IPS-18c (cell line): Measurements from ENCODE around the gene USP37.

ENCODE experiments used
- H3K4me3 ChIP-seq: 2 replicates; pipeline ENCODE4 v1.7.0; 2013; ENCODE audit warnings: low read depth, mild to moderate bottlenecking, low read length, moderate library complexity; ENCODE audit not compliant: insufficient read depth
- H3K9me3 ChIP-seq: one replicate; pipeline ENCODE4 v1.6.1; 2013; ENCODE audit warnings: mild to moderate bottlenecking, low read length, moderate library complexity; ENCODE audit not compliant: control insufficient read depth, insufficient read depth

USP37 gene

DNA sequence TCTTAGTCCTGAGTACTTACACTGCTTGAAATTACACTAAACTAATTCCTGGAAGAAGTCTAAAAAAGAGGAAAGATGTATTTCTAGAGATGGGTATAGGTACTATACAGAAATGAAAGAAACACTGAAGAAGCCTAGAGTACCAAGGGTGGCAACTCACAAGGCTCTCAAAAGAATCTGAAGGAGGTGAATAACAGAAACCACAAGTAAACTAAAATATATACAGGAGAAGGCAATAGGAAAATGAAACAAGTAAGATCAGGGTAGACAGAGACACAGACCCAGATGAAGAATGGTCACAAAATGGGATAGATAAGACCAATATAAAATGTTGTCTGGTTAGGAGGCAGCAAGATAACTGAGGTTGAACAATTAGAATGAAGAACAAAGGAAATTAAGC lies 59.9 kb downstream of the USP37 start:
- no peaks in the 10 kb centered on the region for H3K9me3 ChIP-seq
- no peak overlapping the region for H3K4me3 ChIP-seq

DNA sequence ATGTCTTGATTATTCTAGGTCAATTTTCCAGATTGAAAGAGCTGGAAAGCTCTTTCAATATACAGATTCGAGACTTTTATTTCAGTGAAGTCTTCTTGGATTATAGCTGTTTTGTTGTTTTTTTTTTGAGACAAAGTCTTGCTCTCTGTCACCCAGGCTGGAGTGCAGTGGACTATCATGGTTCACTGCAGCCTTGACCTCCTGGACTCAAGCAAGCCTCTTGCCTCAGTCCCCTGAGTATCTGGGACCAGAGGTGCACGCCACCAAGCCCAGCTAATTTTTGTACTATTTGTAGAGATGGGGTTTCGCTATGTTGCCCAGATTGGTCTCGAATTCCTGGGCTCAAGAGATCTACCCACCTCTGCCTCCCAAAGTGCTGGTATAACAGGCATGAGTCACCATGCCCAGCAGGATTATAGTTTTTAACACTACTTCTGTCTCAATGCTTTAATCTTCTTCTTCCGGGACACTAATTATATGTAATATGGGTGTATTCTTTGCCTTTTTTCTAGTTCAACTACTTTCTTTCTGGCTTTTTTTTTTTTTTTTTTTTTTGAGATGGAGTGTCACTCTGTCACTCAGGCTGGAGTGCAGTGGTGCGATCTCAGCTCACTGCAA lies 62.3 kb downstream of the USP37 start:
- Histone ChIP-seq H3K4me3 (no peak overlapping the region), H3K9me3 (no peaks in the 10 kb centered on the region)

DNA sequence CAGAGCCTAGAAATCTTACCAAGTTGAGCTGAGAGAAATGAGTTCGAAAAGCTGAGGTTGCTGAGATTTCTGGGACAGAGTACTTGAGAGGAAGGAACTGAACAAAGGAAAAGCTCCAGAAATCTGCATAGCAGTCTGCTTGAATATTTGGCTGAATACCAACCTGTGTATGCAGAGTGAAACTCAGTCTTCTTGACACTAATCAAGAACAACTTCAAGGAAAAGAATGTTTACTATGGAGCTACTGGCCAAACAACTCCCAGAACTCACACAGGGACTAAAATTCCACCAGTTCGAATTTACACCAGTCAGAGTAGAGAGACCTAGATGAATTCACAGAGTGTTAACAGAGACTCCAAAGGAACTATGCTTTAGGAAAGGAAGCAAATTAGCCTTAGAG lies 66.5 kb downstream of the USP37 start:
- Histone ChIP-seq H3K4me3 (no peak overlapping the region), H3K9me3 (no peaks in the 10 kb centered on the region)

DNA sequence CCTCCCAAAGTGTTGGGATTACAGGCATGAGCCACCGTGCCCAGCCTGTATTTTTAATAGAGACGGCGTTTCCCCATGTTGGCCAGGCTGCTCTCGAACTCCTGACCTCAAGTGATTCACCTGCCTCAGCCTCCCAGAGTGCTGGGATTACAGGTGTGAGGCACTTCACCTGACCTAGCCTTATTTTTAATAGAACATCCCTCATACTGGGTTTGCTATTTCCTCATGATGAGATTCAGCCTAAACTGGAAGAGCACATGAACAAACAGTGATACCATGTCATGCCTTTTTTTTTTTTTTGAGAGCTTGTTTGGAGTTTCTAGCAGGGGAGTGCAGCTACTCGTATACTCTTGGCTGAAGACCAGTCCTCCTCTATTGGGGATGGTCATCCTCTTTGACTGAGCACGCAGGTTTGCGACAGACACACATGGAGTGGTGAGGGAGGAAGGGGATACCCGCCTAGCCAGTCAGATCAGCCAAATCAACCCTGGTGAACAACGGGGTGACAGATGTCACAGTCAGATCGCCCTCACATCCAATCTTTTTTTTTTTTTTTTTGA lies 67.6 kb downstream of the USP37 start:
- no peak overlapping the region for H3K4me3 ChIP-seq
- no peaks in the 10 kb centered on the region for H3K9me3 ChIP-seq

DNA sequence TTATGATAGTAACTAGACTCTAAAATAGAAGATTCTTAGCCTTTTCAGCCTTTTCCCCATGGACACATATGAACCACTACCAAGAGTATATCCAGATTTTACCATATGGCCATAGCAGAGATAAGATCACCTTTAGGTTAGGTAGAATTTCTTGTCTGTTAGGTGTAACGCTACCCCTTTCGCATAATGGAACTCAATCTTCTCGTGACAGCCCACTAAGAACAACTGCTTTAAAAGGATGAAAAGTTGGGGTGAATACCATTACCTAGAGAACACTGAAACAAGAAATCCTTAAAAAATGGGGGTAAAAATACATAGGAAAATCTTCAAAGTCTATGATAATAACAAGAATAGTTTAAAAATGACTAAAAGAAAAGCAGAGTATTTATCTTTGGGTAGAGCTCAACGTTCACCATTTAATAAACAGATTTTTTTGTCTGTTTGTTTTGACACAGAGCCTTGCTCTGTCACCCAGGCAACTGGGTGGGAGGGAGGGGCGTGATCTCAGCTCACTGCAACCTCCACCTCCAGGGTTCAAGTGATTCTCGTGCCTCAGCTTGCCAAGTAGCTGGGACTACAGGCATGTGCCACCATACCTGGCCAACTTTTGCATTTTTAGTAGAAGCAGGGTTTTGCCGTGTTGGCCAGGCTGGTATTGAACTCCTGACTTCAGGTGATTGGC lies 82.0 kb downstream of the USP37 start:
- H3K4me3 ChIP-seq: no peak overlapping the region
- H3K9me3 ChIP-seq: no peaks in the 10 kb centered on the region

DNA sequence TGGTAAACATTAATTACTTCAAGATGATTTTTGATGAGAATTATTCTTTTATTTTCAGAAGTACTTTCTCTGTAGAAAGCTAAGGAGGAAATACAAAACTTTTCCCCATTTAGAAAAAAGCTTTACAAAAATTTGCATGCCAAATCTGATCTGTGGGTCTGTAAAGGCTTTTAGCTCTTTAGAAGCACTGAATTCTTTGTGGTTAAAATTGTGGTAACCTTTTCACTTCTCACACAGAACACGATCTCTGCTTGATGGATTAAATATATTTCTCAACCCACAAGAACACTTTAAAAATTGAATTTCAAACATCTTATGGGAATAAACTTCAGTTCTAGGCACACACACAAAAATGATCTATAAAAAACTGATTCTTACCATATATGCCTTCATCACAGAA lies 85.5 kb downstream of the USP37 start:
- Histone ChIP-seq H3K4me3 (no peak overlapping the region), H3K9me3 (no peaks in the 10 kb centered on the region)

DNA sequence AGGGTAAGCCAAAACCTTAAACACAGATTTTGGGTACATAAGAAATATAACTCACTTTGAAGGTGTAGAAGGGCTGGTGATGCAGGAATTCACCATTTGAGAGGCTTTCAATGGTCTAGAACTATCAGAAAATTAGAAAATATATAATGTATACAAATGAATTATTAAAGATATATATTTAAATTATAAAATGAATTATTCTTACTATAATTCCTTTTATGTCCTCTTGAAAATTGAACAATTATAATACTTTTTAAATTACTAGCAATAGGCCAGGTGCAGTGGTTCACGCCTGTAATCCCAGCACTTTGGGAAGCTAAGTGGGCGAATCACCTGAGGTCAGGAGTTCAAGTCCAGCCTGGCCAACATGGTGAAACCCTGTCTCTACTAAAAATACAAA lies 88.6 kb downstream of the USP37 start:
- no peak overlapping the region for H3K4me3 ChIP-seq
- H3K9me3 ChIP-seq: no peaks in the 10 kb centered on the region

DNA sequence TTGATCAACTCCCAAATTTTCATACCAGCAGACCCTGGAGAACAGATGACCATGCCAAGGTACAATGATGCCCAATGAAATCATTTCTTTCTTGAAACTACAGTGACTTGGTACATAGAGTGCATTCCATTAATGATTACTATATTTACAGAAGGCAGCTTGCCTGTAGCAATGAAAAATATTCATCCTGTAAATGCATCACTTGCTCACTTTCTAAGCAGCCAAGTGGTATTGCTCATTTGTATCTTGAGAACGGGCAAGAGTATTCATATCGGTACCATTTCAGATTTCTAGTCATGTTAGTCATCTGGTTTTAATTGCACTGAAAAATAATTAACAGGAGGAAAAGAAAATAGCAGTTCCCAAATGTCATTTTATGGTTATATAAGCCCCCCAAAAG lies 89.6 kb downstream of the USP37 start:
- Histone ChIP-seq H3K4me3 (no peak overlapping the region), H3K9me3 (no peaks in the 10 kb centered on the region)

DNA sequence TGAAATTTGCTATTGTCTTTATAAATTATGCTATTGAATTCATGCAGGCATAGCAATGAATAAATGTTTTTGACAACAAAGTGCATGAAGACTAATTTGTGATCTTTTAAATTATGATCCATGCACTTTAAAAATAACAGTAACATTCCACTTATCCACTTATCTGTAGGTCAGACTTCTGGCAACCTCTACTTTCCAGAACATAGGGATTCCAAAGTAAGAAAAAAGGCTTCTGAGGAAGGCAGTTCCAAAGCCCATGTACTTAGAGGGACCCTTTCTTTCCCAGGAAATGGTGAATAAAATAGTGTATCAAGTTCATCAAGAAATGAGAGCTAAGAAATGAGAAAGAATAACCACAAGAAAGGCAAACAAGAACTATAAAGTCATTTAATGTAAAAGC lies 90.9 kb downstream of the USP37 start:
- Histone ChIP-seq H3K9me3 (no peaks in the 10 kb centered on the region), H3K4me3 (no peak overlapping the region)

DNA sequence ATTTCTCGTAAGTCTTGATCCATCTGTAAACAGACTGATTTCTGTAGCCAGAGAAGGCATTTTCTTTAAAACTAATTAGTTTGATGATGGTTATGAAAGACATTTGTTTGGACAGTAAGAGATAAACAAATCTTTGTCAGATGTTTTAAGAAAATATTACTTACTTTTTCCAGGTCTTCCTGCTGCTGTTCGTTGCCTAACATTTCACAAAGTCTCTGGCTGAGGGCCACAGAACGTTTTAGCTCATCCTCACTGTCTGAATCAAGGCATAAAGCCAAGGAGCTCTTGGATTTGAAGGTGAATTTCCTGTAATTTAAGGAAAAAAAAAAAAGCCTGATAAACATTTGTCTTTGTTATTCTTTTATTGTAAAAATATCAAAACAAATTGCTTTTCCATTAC lies 91.5 kb downstream of the USP37 start:
- Histone ChIP-seq H3K4me3 (no peak overlapping the region), H3K9me3 (no peaks in the 10 kb centered on the region)

DNA sequence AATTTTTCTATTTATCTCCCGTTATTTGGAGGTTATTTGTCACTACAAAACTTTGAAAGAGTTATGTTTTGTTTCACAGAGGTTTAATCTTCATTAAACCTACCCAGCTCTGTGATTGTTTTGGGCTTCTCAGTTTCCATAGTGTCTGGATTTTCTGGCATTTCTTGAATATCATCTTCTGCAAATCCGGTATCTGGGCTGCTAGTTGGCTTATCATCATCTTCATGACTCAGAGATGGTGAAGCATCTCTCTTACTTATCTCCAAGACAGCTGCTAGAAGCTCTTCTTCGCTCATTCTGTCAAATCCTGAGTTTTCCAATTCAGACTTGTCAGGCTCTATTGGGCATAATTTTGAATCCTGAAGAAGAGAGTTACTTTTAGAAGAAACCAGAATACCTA lies 93.6 kb downstream of the USP37 start:
- no peak overlapping the region for H3K4me3 ChIP-seq
- no peaks in the 10 kb centered on the region for H3K9me3 ChIP-seq

DNA sequence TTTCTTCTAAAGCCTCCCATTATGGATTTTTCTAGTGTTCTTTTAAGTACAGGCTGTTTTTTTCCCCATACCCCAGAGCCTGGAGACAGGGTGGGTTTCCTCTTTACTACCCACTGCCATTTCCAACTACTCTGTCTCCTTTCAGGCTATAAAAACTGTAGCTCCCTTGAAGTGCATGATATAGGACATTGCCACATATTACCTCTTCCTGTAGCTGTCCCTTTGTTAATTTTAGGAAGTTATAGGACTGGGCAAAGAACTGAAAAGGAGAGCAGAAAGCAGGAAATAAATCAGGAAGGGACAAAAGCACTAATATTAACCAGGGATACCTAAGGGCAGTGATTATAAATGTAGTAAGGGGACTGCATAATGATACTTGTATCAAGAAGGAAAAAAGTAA lies 95.2 kb downstream of the USP37 start:
- Histone ChIP-seq H3K4me3 (no peak overlapping the region), H3K9me3 (no peaks in the 10 kb centered on the region)

DNA sequence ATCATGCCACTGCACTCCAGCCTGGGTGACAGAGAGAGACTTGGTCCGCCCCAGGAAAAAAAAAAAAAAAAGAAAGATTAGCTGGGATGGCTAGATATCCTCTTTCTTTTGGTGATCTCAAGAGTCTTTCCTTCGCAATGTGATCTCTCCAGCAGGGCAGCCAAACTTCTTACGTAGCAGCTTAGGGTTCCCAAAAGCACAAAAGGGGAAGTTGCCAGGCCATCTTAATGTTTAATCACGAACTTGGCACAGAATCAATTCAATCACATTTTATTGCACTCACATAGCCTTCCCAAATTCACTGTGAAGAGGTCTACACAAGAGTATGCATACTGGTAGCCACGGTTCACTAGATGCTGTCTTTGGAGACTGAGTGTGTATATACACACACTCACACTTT lies 96.2 kb downstream of the USP37 start:
- no peak overlapping the region for H3K4me3 ChIP-seq
- no peaks in the 10 kb centered on the region for H3K9me3 ChIP-seq

DNA sequence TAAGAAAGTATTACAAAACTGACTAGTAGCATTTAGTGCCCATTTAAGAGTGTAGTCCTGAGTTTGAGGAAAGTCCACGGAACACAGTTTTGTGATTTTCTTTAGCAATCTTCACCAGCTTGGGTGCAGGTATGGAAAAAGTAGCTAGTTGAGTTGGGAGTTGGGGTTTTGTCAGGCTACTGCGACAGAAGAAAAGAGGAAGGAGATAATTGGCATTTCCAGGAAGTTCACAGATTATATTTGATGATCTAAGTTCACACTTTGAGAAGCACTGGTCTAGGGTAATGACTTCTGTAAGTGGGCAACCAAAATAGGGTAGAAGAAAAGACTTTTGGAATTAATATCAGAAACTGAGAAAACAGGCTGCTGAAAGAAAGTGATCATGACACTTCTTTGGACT lies 97.1 kb downstream of the USP37 start:
- no peak overlapping the region for H3K4me3 ChIP-seq
- no peaks in the 10 kb centered on the region for H3K9me3 ChIP-seq

DNA sequence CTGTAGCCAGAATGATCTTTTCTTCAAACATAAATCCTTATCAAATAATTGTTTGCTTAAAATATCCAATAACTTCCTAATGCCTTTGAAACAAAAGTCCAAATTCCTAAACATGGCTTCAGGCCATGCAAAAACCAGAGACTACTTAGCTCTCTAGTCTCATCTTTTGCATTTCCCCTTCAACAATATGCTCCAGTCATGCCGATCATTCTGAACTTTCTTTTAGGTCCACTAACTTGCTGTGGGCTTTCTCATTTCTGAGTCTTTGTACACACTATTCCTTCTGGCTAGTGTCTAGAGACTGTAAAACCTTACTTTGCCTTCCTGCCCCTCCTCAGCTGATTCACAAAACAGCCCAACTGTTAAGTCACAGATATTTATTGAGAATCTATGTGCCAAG lies 97.7 kb downstream of the USP37 start:
- Histone ChIP-seq H3K9me3 (no peaks in the 10 kb centered on the region), H3K4me3 (no peak overlapping the region)

DNA sequence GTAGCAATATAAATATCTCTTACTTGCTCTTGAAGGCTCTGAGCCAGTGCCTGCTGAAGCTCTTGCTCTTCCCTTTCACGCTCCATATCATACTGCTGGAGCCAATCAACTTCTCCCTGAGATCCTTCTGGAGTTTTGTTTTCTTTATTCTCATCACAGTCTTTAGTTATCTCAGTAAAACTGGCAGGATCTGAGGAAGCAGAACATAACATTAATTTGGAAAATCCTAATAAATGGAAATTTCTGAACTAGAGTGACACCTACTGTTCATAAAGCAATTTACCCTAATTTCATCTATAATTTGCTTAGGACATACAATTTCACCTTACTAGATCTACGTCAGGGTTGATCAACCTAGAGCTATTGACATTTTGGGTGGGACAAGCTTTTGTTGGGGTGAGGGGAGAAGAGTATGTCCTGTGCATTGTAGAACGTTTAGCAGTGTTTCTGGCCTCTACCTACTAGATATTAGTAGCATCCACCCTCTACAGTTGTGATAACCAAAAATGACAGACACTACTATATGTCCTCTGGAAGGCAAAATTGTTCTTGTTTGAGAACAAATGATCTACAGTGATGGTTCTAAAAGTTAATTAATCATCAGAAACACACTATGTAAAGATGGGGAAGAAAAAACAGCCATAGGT lies 102.0 kb downstream of the USP37 start:
- H3K9me3 ChIP-seq: no peaks in the 10 kb centered on the region
- no peak overlapping the region for H3K4me3 ChIP-seq

DNA sequence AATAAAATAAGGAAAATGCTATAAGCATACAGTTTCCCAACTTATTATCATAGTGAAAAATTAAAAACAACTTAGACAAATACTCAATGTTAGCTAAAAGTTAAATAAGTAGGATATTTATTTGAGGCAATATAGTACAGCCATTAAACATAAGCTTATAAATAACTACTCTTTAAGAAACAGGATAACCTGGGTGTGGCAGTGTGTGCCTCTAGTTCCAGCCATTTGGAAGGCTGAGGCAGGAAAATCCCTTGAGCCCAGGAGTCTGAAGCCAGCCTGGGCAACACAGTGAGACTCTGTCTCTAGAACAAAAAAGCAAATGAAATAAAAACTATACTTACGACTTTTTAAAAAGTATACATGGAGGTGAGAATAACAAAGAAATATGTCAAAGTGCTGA lies 109.6 kb downstream of the USP37 start:
- Histone ChIP-seq H3K9me3 (no peaks in the 10 kb centered on the region), H3K4me3 (no peak overlapping the region)

DNA sequence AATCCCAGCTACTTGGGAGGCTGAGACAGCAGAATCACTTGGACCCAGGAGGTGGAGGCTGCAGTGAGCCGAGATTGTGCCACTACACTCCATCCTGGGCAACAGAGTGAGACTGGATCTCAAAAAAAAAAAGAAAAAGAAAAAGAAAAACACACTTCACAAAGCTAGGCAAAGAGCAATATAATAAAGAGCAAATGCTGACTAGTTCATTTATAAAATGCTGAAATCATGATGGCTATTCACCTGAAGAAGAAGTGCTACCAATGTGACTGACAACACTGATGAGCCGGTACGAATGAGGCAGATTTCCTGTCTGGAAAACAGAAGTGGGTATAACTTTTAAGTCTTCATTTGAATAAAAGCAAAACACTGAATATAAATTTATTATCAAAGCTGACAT lies 111.3 kb downstream of the USP37 start:
- Histone ChIP-seq H3K9me3 (no peaks in the 10 kb centered on the region), H3K4me3 (no peak overlapping the region)
